GM19193 (cell line): ENCODE measurements around the gene STEAP4.

ENCODE experiments used
- POLR2A ChIP-seq: IDR thresholded peaks from 4 replicates; pipeline ENCODE4 v1.6.1; 2011; ENCODE audit not compliant: insufficient read depth, insufficient read length; ENCODE audit errors: extremely low read depth

Gene STEAP4

DNA sequence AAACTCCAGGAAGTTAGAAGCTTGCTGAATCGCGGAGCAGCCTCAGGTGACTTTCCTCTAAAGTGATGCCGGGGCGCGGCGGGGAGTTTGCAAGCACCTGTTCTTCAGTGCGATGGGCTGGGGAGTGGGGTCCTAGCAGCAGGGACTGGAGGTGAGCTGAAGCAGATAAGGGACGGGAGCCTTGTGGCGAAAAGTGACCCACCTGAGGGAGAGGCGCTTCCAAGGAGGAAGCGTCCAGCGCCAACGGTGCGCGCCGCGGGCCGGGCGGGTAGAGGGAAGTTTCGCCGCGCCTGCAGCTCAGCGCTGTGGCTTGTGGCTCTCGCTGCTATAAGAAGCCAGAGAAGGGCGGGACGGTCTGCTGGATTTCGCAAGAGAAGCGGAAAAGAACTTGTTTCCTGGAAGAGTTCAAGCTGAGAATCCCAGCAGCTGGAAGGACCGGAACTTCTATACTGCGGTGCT lies at the start of gene STEAP4:
TSS of gene STEAP4 (minus strand) at position 305 of the 459 bp plus-strand sequence. CDS start 22,625 bp downstream, outside the sequence.
- TF ChIP-seq POLR2A: no peak

DNA sequence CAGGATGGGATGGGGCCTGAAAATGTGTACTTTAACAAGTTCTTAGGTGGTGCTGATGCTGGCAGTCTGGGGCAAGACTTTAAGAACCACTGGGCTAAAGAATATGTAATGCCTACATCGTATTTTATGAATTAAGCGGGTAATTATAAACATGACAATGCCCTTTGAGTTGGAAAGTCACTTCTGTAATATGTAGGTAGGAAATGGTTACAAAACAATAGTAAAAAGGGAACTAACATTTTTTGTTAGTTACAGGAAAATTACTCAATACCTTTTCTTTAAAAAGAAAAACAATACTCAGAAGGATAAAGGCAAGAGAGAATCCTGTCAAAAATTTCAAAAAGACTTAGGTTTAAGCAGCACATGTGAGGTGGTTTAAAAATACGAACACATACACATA lies 48.3 kb upstream of the STEAP4 start:
- no peak for TF ChIP-seq POLR2A

DNA sequence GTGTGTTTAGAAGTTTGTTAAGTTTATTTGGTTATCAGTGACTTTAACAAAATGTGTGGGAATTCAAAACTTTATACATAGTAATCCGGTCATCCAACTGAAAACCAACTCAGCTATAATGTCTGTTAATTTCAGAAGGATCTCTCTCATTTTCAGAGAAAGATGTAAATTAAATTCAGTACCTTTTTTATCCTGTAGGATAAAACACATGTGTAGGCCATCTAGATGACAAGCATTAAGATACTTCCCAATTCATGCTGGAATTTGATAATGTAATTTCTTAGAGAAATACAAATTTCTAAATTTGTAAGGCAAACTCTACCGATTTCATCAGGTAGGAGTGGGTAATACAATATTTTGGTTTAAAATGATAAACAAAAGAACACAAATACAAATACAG lies 43.4 kb upstream of the STEAP4 start:
- no peak for TF ChIP-seq POLR2A

DNA sequence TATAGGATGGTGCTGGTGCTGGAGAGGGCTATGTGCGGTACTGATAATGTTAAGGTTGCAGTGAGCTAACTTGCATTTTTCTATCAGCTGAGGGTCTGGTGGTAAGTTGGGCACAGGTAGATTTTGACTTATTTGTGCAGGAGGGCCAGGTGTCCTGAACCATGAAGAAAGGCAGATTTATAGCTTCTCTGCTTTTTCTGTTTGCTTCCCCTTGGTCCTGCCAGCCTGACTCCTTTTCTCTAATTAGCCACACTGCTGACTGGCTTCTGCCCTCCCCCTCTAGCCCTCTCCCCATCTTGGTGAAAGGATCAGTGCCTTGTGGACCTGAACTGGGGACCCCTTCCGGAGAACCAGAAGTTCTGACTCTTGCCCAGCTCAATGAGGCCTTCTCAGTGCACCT lies 40.8 kb upstream of the STEAP4 start:
- no peak for TF ChIP-seq POLR2A

DNA sequence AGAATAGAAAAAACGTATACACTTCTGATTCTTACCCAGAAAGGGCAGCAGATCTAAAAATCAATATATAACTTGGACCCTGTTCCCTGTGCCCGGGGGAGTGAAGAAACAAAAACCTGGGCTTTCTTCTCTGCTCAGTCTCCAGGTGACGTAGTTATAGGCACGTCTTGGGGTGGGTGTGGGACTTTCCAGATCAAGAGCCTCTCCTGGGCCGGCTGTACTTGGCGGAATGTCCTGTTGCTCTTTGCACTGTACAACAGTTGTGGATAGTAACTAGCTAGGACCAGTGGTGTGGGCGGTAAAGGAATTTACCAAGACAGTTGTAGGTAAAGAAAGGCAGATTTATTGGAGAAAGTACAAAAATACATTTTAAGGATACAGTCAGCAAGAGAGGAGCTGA lies 40.4 kb upstream of the STEAP4 start:
- TF ChIP-seq POLR2A: no peak

DNA sequence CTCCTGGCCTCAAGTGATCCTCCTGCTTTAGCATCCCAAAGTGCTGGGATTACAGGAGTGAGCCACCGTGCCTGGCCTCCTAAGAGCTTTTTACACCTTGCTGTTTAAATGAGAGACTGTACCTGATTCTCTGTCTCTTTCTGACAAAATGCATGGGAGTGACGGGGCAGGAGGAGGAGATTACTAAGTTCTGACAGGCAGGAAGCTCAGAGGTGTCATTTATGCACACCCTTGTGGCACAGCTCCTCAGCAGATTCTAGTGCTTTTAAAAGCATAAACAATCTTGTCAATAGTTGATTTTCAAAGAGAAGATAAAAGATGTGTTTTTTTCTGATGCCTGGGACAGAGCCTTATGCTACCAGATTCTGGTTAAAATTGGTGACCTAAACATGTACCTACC lies 39.7 kb upstream of the STEAP4 start:
- TF ChIP-seq POLR2A: no peak

DNA sequence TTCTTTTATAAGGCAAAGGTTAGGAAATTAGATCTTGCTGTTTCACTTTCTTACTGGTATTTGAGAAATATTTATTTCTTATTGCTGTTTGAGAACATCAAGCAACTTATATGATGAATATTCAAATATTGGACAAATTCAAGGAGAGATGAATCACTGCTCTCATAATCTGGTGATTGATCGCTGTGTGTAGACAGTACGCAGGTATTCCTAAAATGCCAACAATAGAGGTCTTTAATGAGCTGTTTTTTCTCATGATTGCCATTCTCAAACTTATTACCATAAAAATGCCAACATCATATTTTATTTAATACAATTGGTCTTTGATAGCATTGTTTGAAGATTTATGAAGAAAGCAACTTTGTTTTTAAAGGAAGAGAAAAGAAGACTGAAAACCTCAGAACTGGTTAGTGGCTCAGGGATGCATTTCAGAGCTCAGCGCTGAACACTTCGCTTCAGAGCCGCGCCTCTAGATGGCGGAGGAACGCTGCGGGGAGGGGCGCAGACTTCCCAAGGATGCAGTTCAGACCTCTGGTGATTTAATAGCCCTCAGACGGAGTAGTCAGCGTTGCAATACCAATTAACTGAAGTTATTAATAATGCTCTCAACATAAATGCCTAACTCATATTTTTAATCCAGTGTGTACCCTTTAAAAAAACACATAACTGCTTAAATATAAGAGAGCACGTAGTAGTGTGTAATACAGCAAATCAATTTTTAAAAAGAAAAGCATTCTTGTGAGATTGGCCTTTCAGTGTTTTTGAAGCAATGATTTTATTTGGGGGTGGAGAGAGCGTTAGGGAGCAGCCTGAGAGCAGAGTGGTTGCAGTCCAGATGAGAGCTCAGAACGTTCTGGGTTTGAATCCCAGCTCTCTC lies 38.5 kb upstream of the STEAP4 start:
- no peak for TF ChIP-seq POLR2A

DNA sequence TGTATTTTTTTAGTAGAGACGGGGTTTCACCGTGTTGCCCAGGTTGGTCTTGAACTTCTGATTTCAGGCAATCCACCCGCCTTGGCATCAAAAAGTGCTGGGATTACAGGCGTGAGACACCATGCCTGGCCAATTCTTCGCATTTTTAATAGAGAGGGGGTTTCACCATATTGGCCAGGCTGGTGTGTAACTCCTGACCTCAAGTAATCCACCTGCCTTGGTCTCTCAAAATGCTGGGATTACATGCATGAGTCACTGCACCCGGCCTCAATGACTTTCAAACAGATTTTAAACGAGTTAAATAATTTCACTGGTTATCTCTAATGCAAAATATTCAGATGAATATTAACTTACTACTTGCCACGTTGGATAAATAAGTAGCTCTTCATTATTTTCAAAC lies 37.6 kb upstream of the STEAP4 start:
- no peak for TF ChIP-seq POLR2A

DNA sequence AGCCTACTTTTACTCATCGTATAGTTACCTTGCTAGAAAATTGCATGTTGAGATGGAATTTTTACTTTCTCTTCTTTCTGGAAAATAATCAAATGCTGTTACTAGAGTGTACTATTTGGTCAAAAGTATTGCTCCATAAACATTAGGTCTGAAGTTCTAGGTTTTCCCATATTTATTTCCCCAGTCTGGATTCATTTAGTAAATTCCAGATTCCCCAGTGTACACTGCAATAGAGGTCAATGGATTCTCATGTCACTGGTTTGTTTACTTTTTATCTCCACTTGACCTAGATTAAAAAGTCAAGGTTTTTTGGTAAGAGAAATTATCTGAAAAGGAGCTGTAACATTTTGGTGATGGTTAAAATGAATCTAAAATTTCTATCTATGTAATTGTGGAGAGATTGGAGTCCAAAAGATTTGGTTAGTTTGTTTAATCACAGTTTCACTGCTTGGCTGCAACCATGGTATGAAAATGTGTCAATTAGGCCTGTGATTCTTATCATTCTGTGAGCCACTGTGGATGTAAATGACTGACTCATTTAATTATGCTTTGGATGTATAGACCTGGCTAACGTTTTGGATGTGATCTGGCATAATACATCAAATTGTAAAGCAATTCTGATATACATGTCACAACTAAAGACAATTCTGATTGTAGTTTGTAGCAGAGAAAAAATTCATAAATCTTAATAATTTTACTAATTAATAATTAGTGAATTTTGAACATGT lies 32.7 kb upstream of the STEAP4 start:
- no peak for TF ChIP-seq POLR2A

DNA sequence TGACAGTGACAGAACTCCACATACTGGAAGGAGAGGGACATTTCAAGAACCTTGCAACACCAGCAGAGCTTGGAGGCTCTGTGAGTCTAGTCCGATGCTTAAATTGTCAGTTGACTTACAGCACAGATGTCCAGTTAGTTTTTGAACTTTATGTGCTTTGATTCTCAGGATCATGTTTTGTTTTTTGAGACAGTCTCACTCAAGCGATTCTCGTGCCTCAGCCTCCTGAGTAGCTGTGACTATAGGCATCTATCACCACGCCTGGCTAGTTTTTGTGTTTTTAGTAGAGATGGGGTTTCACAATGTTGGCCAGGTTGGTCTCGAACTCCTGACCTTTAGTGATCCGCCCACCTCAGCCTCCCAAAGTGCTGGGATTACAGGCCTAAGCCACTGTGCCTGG lies 31.8 kb upstream of the STEAP4 start:
- TF ChIP-seq POLR2A: no peak

DNA sequence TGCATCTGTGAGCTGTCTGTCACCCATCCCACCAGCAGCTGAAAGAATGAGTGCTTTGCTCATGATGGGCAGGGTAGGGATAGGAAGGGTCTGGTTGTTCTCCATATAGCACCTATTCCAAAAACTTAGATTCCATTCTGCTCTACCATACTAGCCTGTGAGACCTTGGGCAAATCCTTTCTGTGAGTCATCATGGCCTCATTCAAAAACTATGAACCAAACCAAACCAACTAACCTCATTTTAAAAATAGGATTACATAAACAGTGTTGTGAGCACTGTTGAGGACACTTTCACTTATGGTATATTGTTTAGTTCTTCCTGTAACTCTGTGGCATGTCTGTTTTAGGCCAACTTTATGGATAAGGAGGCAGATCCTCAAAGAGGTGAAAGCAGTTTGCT lies 30.9 kb upstream of the STEAP4 start:
- no peak for TF ChIP-seq POLR2A

DNA sequence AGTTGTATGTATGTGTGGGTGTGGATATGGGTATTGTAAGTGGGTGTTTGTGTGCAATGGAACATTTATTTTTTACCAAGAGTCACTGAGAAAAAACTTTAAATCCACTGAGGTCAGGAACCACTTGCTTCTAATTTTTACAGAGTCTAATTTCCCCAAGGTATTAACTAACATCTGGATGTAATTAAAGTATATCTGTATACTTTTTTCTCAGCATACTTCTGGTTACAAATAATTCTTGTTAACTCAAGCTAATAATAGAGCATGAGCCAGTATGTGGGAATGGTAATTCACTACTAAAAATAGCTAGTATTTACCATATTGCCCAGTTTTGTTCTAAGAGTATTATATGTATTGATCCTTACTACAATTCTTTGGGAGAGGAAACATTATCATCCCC lies 24.6 kb upstream of the STEAP4 start:
- TF ChIP-seq POLR2A: no peak

DNA sequence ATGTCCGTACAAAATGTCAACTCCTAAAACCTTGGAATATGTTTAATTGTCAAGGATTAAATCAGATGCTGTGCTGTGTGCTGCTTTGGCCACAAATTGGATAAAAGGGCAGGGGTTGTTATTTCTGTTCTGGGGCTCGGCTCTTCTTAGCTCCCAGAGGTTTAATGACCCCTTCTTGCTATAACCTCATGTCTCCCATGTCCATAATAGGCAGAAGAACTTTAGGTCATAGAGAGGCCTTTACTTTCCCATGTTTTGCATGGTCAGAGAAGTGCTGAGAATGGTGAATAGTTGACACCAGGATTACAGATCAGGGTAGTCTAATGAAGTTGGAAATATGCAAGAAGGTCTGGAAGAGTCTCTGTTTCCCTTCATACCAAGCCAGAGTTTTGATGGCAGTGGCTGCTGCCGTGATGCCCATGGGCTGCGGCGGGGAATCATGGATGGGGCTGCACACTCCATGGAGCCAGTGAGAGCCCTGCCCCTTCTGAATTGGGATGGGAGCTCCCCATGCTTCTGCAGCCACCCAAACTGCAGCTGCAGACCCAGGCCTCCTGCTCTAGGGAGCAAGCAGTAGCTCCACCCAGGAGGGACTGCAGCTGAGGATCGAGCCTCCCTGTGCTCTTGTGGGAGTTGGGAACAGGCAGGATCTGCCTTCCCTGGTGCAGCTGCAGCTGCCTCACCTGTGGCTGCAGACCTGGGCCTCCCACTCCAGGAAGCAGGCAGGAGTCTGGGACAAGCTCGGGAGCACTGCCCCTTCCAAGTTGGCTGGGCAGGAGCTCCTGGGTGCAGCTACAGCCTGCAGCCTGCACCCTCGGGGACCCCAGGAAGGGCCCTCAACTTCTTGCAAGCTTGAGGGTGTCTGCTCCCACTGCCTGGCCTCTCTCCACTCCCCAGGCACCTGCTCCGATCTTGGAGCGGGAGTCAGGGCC lies 23.1 kb upstream of the STEAP4 start:
- no peak for TF ChIP-seq POLR2A

DNA sequence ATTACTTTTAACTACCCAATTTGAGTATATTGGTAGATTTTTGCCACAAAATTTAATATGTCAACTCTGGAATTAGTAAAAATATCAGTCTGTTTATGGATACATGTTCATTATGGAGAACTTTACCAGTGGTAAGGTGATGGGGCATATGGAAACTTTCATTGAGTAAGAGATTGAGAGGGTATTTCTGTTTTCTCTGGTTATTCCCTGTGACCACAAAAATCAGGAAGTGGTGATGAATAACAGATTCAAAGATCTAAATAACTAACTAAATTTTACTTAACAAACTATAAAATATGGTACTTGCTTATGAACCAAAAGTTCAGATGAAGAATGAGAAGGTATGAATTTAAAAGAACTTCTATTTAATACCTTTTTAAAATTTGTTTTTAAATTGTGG lies 22.1 kb upstream of the STEAP4 start:
- TF ChIP-seq POLR2A: no peak

DNA sequence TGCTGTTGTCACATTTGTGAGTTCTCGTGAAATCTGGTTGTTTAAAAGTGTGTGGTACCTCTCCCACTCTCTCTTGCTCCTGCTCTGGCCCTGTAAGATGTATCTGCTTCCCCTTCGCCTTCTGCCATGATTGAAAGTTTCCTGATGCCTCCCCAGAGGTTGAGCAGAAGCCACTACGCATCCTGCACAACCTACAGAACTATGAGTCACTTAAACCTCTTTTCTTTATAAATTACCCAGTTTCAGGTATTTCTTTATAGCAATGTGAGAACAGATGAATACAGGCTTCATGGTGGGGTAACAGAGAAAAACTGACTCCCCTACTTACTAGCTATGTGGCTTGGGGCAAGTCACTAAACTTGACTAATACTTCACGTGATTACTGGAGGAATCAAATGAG lies 18.0 kb upstream of the STEAP4 start:
- TF ChIP-seq POLR2A: no peak
